K562 (cell line): ENCODE measurements around the gene ZSWIM1. TPM values are rescaled to one million over a fixed set of nuclear protein-coding genes. Genes with fewer than 3 reads are reported as not detected.

Experiments
- ARHGAP35 ChIP-seq: fragments of 450-650 bp; IDR thresholded peaks from 2 replicates; pipeline ENCODE4 v1.6.1; 2018; ENCODE audit not compliant: partially characterized antibody
- ERF ChIP-seq: fragments of 450-650 bp; formaldehyde crosslinking; IDR thresholded peaks from 2 replicates; pipeline ENCODE4 v1.4.0; 2020; ENCODE audit warnings: mild to moderate bottlenecking, mixed read lengths
- FOXK1 ChIP-seq: sonication (generic); formaldehyde crosslinking; IDR thresholded peaks from 2 replicates; pipeline ENCODE4 v1.8.0; 2022; ENCODE audit warnings: missing genetic modification reagents, mild to moderate bottlenecking, borderline replicate concordance
- GTF2F1 ChIP-seq: IDR thresholded peaks from 2 replicates; pipeline ENCODE4 v1.6.1; 2011; ENCODE audit warnings: low read depth, low read length, improper control_type of control experiment
- HDAC6 ChIP-seq: IDR thresholded peaks from 2 replicates; pipeline ENCODE4 v1.6.1; 2012; ENCODE audit warnings: low read depth, mild to moderate bottlenecking, control low read depth, inconsistent platforms, low read length, moderate library complexity
- KAT8 ChIP-seq: fragments of 450-650 bp; IDR thresholded peaks from 2 replicates; pipeline ENCODE4 v1.6.1; 2016; ENCODE audit warnings: low read depth, mild to moderate bottlenecking
- MTA3 ChIP-seq: fragments of 450-650 bp; formaldehyde crosslinking; IDR thresholded peaks from 2 replicates; pipeline ENCODE4 v1.6.1; 2017; ENCODE audit warnings: mild to moderate bottlenecking, borderline replicate concordance
- PHB2 ChIP-seq: fragments of 450-650 bp; IDR thresholded peaks from 2 replicates; pipeline ENCODE4 v1.6.1; 2017; ENCODE audit warnings: low read depth
- RAD21 ChIP-seq, 2 experiments: fragments of 250-450 bp in 1 of 2; fragments of 450-650 bp in 1 of 2; sonication (Bioruptor Pico) in 1 of 2; formaldehyde crosslinking in 1 of 2; IDR thresholded peaks in 1 of 2; conservative IDR thresholded peaks in 1 of 2; 2 replicates each; pipeline versions ENCODE4 v1.4.0 to v1.8.0; 2020 to 2022; ENCODE audit warnings: mild to moderate bottlenecking in 2 of 2, moderate library complexity in 1 of 2
- XRCC3 ChIP-seq: fragments of 450-650 bp; IDR thresholded peaks from 2 replicates; pipeline ENCODE4 v1.6.1; 2017; ENCODE audit warnings: mild to moderate bottlenecking, moderate library complexity
- ZFP36 ChIP-seq: fragments of 150-350 bp; IDR thresholded peaks from 2 replicates; pipeline ENCODE4 v1.6.1; 2018; ENCODE audit warnings: low read length, low read depth; ENCODE audit not compliant: partially characterized antibody
- ZNF551 ChIP-seq: fragments of 250-450 bp; sonication (Bioruptor Pico); IDR thresholded peaks from 2 replicates; pipeline ENCODE4 v1.5.0; 2021; ENCODE audit warnings: mild to moderate bottlenecking, moderate library complexity
- polyA plus RNA-seq, 8 experiments: library from polyadenylated mRNA; depleted of rRNA in 4 of 8; stranded (reverse) in 5 of 8; unstranded in 3 of 8; fragments of >200 nt; fragmentation: Nextera tagmentation in 2 of 8; fragmentation: Illumina TruSeq in 1 of 8; extraction: Ambion mirVana in 2 of 8; extraction: Trizol in 1 of 8; gene quantifications; 2 replicates each; pipeline versions ENCODE4 v1.2.1 to v1.2.3, GENCODE V29; 2011 to 2014; ENCODE audit warnings: inconsistent platforms in 1 of 8, missing spikeins in 1 of 8
- total RNA-seq, 7 experiments: library from RNA; depleted of rRNA in 6 of 7; stranded (reverse); fragments of >200 nt in 6 of 7; fragmentation: Illumina TruSeq in 2 of 7; extraction: Trizol in 2 of 7; gene quantifications; 2 replicates each; pipeline versions ENCODE4 v1.2.1 to v1.2.3, GENCODE V29; 2011 to 2021; ENCODE audit warnings: low replicate concordance in 1 of 7
- TF ChIP-seq, protein P1 (sequence below): sonication (generic); formaldehyde crosslinking; IDR thresholded peaks from 2 replicates; pipeline ENCODE4 v1.5.0; 2020; ENCODE audit warnings: missing genetic modification reagents
- TF ChIP-seq, protein P2 (sequence below): fragments of 450-650 bp; IDR thresholded peaks from 2 replicates; pipeline ENCODE4 v1.7.1; 2018; ENCODE audit warnings: mild to moderate bottlenecking, low read depth; ENCODE audit not compliant: partially characterized antibody
- TF ChIP-seq, protein P3 (sequence below): conservative IDR thresholded peaks from 2 replicates; pipeline ENCODE4 v1.6.1; 2011; ENCODE audit warnings: low read depth, mild to moderate bottlenecking, low read length; ENCODE audit not compliant: control insufficient read depth
- TF ChIP-seq, protein P4 (sequence below): sonication (generic); formaldehyde crosslinking; IDR thresholded peaks from 2 replicates; pipeline ENCODE4 v1.8.0; 2022; ENCODE audit warnings: missing genetic modification reagents, mild to moderate bottlenecking, moderate library complexity, borderline replicate concordance
- TF ChIP-seq, protein P5 (sequence below): fragments of 250-450 bp; sonication (Bioruptor Pico); IDR thresholded peaks from 2 replicates; pipeline ENCODE4 v1.8.0; 2021; ENCODE audit warnings: mild to moderate bottlenecking, moderate library complexity

Gene ZSWIM1
- total and polyA plus RNA-seq, 9 of the 15 experiments (the other 6 are each of a cell fraction or from before 2014, with no cell fraction given): 2.5 to 15.6 (median 9.5) TPM

DNA sequence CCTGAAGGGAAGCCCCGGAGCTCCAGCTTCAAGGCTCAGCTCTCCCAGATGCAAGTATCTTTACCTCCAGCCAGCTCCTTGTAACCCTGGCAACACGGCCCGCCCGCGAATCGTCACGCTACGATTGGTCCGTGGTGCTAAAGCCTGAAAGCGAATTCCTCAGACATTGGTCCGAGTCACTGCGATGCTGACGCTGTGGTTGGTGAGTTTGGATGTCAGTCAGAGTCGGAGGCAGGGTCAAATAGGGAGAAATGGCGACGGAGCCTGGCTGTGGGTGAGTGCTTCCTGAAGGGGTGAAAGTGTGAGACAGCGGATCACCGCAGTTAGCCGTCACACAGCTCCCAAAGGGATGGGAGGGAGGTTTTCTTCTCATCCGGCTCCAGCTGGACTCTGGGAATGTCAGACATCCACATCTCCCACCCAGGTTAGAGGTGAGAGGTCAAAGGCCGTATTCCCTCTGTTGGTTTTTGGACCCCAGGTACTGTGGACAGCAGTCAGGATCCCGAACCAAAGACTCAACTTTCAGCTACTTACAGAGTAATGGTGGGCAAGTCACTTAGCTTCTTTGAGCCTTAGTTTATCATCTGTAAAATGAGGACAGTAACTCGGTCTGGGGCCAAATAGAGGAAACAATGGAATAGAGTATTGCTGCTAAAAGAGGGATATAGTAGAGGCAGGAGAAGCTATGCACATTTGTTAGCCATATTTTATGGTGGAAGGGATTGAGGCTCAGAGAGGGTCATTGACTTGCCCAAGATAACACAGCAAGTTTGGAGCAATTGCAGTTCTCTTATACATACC, at the start of gene ZSWIM1 (continued):
- TF ChIP-seq XRCC3 (no peak), HDAC6 (no peak), KAT8 (no peak), MTA3 (peak; percentile 80), ZFP36 (peak; percentile 90), GTF2F1 (no peak), ARHGAP35 (no peak), ERF (CRISPR knock-in tag) (no peak), PHB2 (no peak; the same call in 1 of the 2 replicates), FOXK1 (CRISPR knock-in tag) (no peak), ZNF551 (no peak), RAD21 (CRISPR knock-in tag; conservative IDR thresholded peaks at IDR 0.05 in 1 of 2, IDR thresholded peaks at IDR 0.05 in 1 of 2) (0 out of 4 replicates have a peak, but pooled peaks of 1 of the 2 experiments have one; percentile 24)
- TF ChIP-seq, protein P1, sequence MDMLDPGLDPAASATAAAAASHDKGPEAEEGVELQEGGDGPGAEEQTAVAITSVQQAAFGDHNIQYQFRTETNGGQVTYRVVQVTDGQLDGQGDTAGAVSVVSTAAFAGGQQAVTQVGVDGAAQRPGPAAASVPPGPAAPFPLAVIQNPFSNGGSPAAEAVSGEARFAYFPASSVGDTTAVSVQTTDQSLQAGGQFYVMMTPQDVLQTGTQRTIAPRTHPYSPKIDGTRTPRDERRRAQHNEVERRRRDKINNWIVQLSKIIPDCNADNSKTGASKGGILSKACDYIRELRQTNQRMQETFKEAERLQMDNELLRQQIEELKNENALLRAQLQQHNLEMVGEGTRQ (CRISPR knock-in tag): no peak
- TF ChIP-seq, protein P2, sequence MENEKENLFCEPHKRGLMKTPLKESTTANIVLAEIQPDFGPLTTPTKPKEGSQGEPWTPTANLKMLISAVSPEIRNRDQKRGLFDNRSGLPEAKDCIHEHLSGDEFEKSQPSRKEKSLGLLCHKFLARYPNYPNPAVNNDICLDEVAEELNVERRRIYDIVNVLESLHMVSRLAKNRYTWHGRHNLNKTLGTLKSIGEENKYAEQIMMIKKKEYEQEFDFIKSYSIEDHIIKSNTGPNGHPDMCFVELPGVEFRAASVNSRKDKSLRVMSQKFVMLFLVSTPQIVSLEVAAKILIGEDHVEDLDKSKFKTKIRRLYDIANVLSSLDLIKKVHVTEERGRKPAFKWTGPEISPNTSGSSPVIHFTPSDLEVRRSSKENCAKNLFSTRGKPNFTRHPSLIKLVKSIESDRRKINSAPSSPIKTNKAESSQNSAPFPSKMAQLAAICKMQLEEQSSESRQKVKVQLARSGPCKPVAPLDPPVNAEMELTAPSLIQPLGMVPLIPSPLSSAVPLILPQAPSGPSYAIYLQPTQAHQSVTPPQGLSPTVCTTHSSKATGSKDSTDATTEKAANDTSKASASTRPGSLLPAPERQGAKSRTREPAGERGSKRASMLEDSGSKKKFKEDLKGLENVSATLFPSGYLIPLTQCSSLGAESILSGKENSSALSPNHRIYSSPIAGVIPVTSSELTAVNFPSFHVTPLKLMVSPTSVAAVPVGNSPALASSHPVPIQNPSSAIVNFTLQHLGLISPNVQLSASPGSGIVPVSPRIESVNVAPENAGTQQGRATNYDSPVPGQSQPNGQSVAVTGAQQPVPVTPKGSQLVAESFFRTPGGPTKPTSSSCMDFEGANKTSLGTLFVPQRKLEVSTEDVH: peak; percentile 40
- TF ChIP-seq, protein P3, sequence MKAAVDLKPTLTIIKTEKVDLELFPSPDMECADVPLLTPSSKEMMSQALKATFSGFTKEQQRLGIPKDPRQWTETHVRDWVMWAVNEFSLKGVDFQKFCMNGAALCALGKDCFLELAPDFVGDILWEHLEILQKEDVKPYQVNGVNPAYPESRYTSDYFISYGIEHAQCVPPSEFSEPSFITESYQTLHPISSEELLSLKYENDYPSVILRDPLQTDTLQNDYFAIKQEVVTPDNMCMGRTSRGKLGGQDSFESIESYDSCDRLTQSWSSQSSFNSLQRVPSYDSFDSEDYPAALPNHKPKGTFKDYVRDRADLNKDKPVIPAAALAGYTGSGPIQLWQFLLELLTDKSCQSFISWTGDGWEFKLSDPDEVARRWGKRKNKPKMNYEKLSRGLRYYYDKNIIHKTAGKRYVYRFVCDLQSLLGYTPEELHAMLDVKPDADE: no peak
- TF ChIP-seq, protein P4, sequence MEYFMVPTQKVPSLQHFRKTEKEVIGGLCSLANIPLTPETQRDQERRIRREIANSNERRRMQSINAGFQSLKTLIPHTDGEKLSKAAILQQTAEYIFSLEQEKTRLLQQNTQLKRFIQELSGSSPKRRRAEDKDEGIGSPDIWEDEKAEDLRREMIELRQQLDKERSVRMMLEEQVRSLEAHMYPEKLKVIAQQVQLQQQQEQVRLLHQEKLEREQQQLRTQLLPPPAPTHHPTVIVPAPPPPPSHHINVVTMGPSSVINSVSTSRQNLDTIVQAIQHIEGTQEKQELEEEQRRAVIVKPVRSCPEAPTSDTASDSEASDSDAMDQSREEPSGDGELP (CRISPR knock-in tag): peak; percentile 63; the same call in 1 of the 2 replicates
- TF ChIP-seq, protein P5, sequence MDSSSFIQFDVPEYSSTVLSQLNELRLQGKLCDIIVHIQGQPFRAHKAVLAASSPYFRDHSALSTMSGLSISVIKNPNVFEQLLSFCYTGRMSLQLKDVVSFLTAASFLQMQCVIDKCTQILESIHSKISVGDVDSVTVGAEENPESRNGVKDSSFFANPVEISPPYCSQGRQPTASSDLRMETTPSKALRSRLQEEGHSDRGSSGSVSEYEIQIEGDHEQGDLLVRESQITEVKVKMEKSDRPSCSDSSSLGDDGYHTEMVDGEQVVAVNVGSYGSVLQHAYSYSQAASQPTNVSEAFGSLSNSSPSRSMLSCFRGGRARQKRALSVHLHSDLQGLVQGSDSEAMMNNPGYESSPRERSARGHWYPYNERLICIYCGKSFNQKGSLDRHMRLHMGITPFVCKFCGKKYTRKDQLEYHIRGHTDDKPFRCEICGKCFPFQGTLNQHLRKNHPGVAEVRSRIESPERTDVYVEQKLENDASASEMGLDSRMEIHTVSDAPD (CRISPR knock-in tag): no peak
